CD14-positive monocyte (primary cell): ENCODE measurements around the gene PDE8A. TPM values are rescaled to one million over a fixed set of nuclear protein-coding genes. Genes with fewer than 3 reads are reported as not detected.

Experiments used
- DNase-seq, 3 donors: peaks; one replicate each; pipeline ENCODE4 v3.0.0-alpha.2; 2011 to 2022
- H2AFZ ChIP-seq: 2 replicates; pipeline ENCODE4 v1.6.0; 2012; ENCODE audit warnings: mild to moderate bottlenecking, low read depth, low read length, inconsistent platforms; ENCODE audit not compliant: insufficient read depth, poor library complexity, severe bottlenecking
- H3K27ac ChIP-seq, 2 donors: 1 replicate in 1 of 2; 2 replicates in 1 of 2; pipeline ENCODE4 v1.5.1; 2012 to 2013; ENCODE audit warnings: low read length in 2 of 2, control low read depth in 1 of 2, inconsistent platforms in 1 of 2, low read depth in 1 of 2, mild to moderate bottlenecking in 1 of 2
- H3K27me3 ChIP-seq, 2 donors: one replicate each; pipeline versions ENCODE4 v1.6.0 to v1.6.1; 2011 to 2013; ENCODE audit warnings: low read length in 2 of 2; ENCODE audit not compliant: control insufficient read depth in 2 of 2, insufficient read depth in 2 of 2
- H3K36me3 ChIP-seq, 2 donors: replicated peaks in 1 of 2; 1 replicate in 1 of 2; 2 replicates in 1 of 2; pipeline versions ENCODE4 v1.5.1 to v1.6.1; 2012 to 2013; ENCODE audit warnings: low read length in 2 of 2, control low read depth in 1 of 2, inconsistent platforms in 1 of 2, mild to moderate bottlenecking in 1 of 2; ENCODE audit not compliant: insufficient read depth in 2 of 2, control insufficient read depth in 1 of 2
- H3K4me1 ChIP-seq, 2 donors: 1 replicate in 1 of 2; 2 replicates in 1 of 2; pipeline versions ENCODE4 v1.5.1 to v1.6.1; 2012 to 2013; ENCODE audit warnings: low read length in 2 of 2, control low read depth in 1 of 2, inconsistent platforms in 1 of 2, mild to moderate bottlenecking in 1 of 2, moderate library complexity in 1 of 2; ENCODE audit not compliant: insufficient read depth in 2 of 2, control insufficient read depth in 1 of 2
- H3K4me2 ChIP-seq: replicated peaks from 2 replicates; pipeline ENCODE3; 2012; ENCODE audit warnings: low read length, moderate library complexity, mild to moderate bottlenecking; ENCODE audit not compliant: poor library complexity, severe bottlenecking; ENCODE audit errors: extremely low read depth
- H3K4me3 ChIP-seq, 3 experiments: fragments of 200-600 bp in 1 of 3; sonication (generic) in 1 of 3; replicated peaks in 1 of 3; 1 replicate in 2 of 3; 2 replicates in 1 of 3; pipeline ENCODE4 v1.5.1; 2011 to 2013; ENCODE audit warnings: low read length in 3 of 3, mild to moderate bottlenecking in 3 of 3, control low read depth in 2 of 3, low read depth in 2 of 3, inconsistent platforms in 1 of 3, moderate library complexity in 1 of 3
- H3K79me2 ChIP-seq: 2 replicates; pipeline ENCODE4 v1.6.0; 2012; ENCODE audit warnings: mild to moderate bottlenecking, control low read depth, inconsistent platforms, low read length, moderate library complexity; ENCODE audit not compliant: insufficient read depth
- H3K9ac ChIP-seq: 2 replicates; pipeline ENCODE4 v1.6.0; 2017; ENCODE audit warnings: low read length, mild to moderate bottlenecking; ENCODE audit not compliant: insufficient read depth, poor library complexity, severe bottlenecking
- H3K9me3 ChIP-seq, 2 donors: replicated peaks in 1 of 2; 1 replicate in 1 of 2; 2 replicates in 1 of 2; pipeline versions ENCODE4 v1.5.1 to v1.6.1; 2012 to 2013; ENCODE audit warnings: low read length in 2 of 2, control low read depth in 1 of 2; ENCODE audit not compliant: control insufficient read depth in 1 of 2, insufficient read depth in 1 of 2
- H4K20me1 ChIP-seq: 2 replicates; pipeline ENCODE4 v1.6.0; 2012; ENCODE audit warnings: mild to moderate bottlenecking, low read length, control low read depth, moderate library complexity; ENCODE audit not compliant: insufficient read depth
- H3K27ac Mint-ChIP-seq, 7 donors: one replicate each; pipeline ENCODE4 v1.8.0; 2020; ENCODE audit warnings: mild to moderate bottlenecking in 7 of 7, mixed read lengths in 7 of 7, moderate library complexity in 6 of 7, inconsistent platforms in 2 of 7
- H3K27me3 Mint-ChIP-seq, 3 donors: one replicate each; pipeline ENCODE4 v1.8.0; 2021 to 2022; ENCODE audit warnings: low read depth in 3 of 3, mild to moderate bottlenecking in 3 of 3, mixed read lengths in 3 of 3, moderate library complexity in 3 of 3, inconsistent platforms in 1 of 3
- H3K36me3 Mint-ChIP-seq, 2 donors: one replicate each; pipeline ENCODE4 v1.8.0; 2020; ENCODE audit warnings: mixed read lengths in 2 of 2, inconsistent platforms in 1 of 2, mild to moderate bottlenecking in 1 of 2
- H3K4me1 Mint-ChIP-seq: one replicate; pipeline ENCODE4 v1.8.0; 2020; ENCODE audit warnings: mild to moderate bottlenecking, mixed read lengths
- H3K4me3 Mint-ChIP-seq, 2 donors: one replicate each; pipeline ENCODE4 v1.8.0; 2020; ENCODE audit warnings: mild to moderate bottlenecking in 2 of 2, mixed read lengths in 2 of 2, moderate library complexity in 1 of 2
- H3K9me3 Mint-ChIP-seq, 7 donors: one replicate each; pipeline ENCODE4 v1.8.0; 2020 to 2022; ENCODE audit warnings: mixed read lengths in 7 of 7, mild to moderate bottlenecking in 6 of 7, moderate library complexity in 6 of 7, inconsistent platforms in 2 of 7
- CTCF ChIP-seq: fragments of 200-600 bp; IDR thresholded peaks from one replicate; pipeline ENCODE4 v1.8.0; 2022; ENCODE audit warnings: antibody characterized with exemption, mild to moderate bottlenecking
- WGBS: methylation state at CpG from one replicate; pipeline ENCODE4 v1.1.5; 2013; ENCODE audit warnings: missing lambda C conversion rate; ENCODE audit not compliant: insufficient coverage; 5-methylcytosine and 5-hydroxymethylcytosine counted together
- intact Hi-C, 2 donors: fragments of 100-400 bp; cut with micrococcal nuclease; formaldehyde crosslinking; loops; one replicate each; pipeline versions ENCODE4 v1.15.0 to v1.15.1; 2023
- polyA plus RNA-seq, 3 donors: library from polyadenylated mRNA; depleted of rRNA in 1 of 3; unstranded in 2 of 3; stranded (reverse) in 1 of 3; fragments of 300-500 nt in 2 of 3; fragments of >200 nt in 1 of 3; fragmentation: Illumina TruSeq in 2 of 3; gene quantifications; 1 replicate in 2 of 3; 2 replicates in 1 of 3; pipeline ENCODE4 v1.2.3, GENCODE V29; 2012 to 2021

Gene PDE8A
- polyA plus RNA-seq, 3 donors = 2.8 to 33.4 (median 4.9) TPM

GRCh38 chr15:85006201-85006600, 24.5 kb downstream of the PDE8A start:
- H3K79me2 ChIP-seq = peaks cover 57% of the 10 kb centered on the region
- no peak overlapping the region for H3K27ac ChIP-seq
- Mint-ChIP-seq H3K4me3 (no peak overlapping the region), H3K27me3 (peaks cover 0 to 3% (median 0%) of the 10 kb centered on the region in 3 donors), H3K27ac (peak overlapping the region in 2 of 7 donors; percentile 69 to 73), H3K4me1 (peaks cover 77% of the 10 kb centered on the region), H3K36me3 (peaks cover 3 to 7% of the 10 kb centered on the region in 2 donors), H3K9me3 (no peaks in the 10 kb centered on the region)
- DNase-seq = no peak
- H3K9me3 ChIP-seq = no peaks in the 10 kb centered on the region
- no peak overlapping the region for H3K4me3 ChIP-seq
- H4K20me1 ChIP-seq = peaks cover 76% of the 10 kb centered on the region
- H3K4me1 ChIP-seq = peaks cover 62 to 73% of the 10 kb centered on the region in 2 donors
- no peaks in the 10 kb centered on the region for H3K27me3 ChIP-seq
- no peak overlapping the region for H3K4me2 ChIP-seq
- no peak overlapping the region for H2AFZ ChIP-seq
- no peak for TF ChIP-seq CTCF
- H3K9ac ChIP-seq = no peak overlapping the region
- intact Hi-C loops = loop anchor here in 1 of 2 donors (10.0 kb wide), 1 partner anchor 51 kb away; no protein-coding TSS in a partner anchor
- H3K36me3 ChIP-seq = no peaks in the 10 kb centered on the region
- WGBS = no CpG with 5 or more reads among the region's 2 CpGs

GRCh38 chr15:85006655-85007054, 25.0 kb downstream of the PDE8A start:
- DNase-seq = no peak
- Mint-ChIP-seq H3K27me3 (peaks cover 0 to 3% (median 0%) of the 10 kb centered on the region in 3 donors), H3K4me3 (no peak overlapping the region), H3K9me3 (no peaks in the 10 kb centered on the region), H3K36me3 (peaks cover 0 to 4% of the 10 kb centered on the region in 2 donors), H3K27ac (peak overlapping the region in 1 of 7 donors; percentile 72), H3K4me1 (peaks cover 76% of the 10 kb centered on the region)
- TF ChIP-seq CTCF = no peak
- Histone ChIP-seq H3K9ac (no peak overlapping the region), H3K79me2 (peaks cover 55% of the 10 kb centered on the region), H3K27ac (no peak overlapping the region), H4K20me1 (peaks cover 74% of the 10 kb centered on the region), H3K4me2 (no peak overlapping the region), H3K36me3 (no peaks in the 10 kb centered on the region), H3K9me3 (no peaks in the 10 kb centered on the region), H3K4me3 (no peak overlapping the region), H3K4me1 (peaks cover 62 to 73% of the 10 kb centered on the region in 2 donors), H3K27me3 (no peaks in the 10 kb centered on the region), H2AFZ (no peak overlapping the region)
- 100% methylated on average over 3 of the region's 3 CpGs for WGBS
- intact Hi-C loops = loop anchor here in 1 of 2 donors (10.0 kb wide), 1 partner anchor 52 kb away; no protein-coding TSS in a partner anchor
